Middle frontal gyrus (tissue), 1 donor: ENCODE measurements around the gene SLC2A9.
A peak's percentile ranks its signal among the peaks of the same experiment; 100 is the strongest.

Experiments
- DNase-seq: peaks from one replicate; pipeline ENCODE4 v3.0.0-alpha.2; 2015; ENCODE audit warnings: low spot score; ENCODE audit errors: extremely low spot score

Gene SLC2A9

DNA sequence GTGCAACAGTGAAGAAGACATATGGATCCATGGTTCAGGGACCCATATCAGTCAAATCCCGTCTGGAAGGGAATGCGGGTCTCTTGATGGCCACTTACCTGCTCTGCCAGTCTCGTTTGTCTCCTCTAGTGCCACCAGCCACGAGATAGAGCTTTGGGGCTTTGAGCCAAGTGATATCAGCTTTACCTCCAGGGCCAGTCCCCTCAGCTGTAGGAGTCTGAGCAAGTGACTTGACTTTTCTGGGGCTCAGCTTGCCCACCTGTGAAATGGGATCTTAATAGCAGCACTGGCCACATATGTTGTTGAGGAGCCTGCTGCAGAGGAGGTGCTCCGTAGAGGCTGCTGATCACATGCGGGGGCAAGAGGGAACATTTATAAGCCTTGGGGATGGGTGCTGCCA lies 1.2 kb downstream of the SLC2A9 start:
- no peak for DNase-seq

DNA sequence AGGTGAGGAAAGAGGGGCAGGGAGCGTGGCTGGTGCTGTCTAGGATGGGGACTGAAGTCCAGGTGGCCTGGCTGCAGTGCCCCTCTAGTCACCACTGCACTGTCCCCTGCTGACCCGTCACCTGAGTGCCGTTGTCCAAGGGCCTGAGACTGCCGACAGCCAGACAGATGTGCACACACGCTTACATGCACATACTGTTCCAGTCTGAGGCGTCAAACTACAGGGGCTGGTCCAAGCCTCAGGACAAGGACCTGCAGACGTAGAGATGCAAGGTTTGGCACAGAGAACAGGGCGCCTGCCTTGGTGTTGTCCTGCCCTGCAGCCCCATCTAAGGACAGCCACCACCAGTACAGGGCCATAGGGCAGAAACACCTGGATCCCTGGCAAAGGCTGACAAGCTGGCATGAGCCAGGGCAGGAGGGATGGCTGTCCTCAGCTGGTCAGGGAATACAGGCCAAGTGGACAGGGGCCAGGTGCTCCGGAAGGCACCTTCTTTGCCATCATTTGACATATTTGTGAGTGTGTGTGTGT lies 1.7 kb downstream of the SLC2A9 start:
- DNase-seq = no peak

DNA sequence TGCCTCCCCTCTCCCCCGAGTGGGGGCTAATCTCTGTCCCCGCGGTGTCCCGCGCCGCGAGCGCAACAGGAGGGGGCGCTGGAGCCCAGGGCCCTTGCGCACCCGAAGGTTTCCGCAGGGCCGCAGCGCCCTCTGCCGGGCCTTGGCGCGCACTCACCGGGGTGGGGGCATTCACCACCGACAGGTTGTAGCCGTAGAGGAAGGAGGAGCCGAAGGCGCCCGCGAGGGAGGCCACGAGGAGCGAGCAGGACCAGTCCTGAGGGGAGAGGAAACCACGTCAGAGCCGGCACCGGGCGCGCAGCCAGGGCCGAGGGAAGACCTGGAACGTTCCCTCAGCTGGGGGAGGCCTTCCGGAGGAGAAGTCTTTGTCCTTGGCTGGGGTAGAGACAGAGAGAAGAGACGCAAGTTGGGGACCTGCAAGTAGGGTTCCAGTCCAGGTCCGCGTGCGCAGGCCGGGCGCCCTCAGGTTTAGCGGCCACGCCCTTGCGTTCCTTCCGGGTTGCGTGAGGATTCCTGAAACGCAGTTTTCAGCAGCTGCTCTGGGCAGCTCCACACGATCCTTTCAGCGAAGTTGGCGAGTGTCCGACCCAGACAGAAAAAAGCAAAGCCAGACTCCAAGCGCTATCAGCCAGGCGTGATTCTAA lies 2.4 kb downstream of the SLC2A9 start:
- DNase-seq = peak; percentile 89

DNA sequence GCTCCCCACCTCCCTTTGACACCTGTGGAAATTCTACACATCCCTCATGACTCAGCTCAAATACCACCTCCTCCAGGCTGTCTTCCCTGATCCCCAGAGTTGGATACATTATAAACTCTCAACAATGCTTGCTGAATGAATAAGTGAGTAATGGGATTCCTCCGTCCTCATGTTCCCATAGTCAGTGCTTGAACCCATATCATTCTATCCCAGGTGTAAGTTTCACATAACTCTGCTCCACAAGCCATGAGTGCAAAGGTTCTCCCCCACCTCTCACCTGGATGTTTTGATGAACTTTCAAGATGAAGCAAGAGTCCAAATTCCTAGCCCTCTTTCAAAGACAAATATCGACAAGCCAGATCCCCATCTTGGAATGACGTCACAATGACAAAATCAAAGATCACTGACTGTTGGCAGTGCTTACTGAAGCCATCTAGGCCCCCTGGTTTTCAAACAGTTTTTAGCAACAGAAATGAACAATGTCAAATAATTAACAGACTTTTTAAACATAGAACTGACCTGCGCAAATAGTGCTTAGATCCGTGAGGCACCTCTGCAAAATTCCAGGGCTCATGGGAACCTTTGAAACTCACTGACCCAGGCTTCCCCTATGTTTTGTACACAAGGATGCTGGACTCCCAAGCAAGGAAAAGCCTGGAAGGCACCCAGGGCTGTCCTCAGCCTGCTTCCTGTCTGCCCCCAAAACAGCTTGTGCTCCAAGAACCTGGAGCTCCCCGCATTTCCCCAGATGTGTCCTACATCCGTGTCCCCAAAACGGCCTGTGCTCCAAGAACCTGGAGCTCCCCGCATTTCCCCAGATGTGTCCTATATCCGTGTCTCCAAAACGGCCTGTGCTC lies 4.0 kb downstream of the SLC2A9 start:
- no peak for DNase-seq

DNA sequence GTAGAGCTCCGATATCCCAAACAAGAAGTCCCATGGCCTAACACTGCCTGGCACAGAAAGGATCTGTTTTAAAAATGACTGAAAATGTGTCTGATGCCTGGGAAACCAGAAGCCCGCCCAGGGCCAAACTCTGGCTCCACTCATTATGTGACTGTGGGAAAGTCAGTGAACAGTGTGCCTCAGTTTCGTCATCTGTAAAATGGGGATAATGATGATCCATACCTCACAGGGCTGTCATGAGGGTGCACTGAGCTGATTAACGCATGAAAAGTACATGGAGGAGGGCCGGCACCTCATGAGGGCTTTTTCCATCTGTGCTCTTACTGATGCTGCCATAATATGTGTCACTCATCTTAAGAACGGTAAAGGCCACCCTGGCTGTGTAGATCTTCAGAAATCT lies 5.1 kb downstream of the SLC2A9 start:
- DNase-seq = no peak

DNA sequence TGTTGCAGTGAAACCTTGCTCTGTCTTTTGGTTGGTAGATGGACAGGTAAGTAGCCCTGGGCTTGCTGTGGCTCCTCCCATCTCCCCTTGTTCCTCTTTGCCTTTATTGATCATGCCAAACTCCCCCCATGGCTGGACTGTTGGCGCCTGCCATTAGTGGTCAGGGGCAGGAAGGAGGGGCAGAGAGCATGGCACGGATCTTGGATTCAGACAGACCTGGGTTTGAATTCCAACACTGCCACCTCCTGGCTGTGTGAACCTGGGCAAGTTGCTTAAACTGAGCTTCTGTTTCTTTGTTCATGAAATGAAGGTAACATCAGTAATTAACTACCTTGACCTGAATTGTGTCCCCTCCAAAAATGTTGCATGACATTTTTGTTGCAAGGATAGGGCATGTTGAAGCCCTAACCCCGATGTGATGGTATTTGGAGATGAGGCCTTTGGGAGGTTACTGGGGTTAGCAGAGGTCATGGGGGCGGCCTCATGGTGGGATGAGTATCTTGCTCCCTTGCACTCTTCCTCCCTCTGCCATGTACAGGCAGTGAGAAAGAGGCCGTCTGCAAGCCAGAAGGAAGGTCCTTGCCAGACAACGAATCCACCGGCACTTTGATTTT lies 6.0 kb downstream of the SLC2A9 start:
- no peak for DNase-seq

DNA sequence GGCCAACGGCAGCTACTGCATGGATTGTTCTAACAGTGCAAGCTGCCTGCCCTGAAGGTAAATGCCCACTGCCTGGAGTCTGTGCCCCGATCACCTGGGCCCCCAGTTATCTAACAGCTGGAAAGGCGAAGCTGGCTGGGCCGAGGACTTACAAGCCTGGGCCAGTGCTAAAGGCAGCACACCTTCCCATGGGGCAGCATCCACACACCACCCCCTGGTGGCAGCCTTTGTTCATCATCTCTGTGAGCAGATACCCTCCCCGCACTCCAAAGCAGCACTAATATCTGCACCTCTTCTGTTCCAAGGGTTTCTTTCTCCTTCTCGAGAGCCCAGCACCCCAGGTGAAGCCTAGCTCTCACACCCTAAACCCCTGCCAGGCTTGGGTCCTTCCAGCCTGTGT lies 7.6 kb downstream of the SLC2A9 start:
- no peak for DNase-seq

DNA sequence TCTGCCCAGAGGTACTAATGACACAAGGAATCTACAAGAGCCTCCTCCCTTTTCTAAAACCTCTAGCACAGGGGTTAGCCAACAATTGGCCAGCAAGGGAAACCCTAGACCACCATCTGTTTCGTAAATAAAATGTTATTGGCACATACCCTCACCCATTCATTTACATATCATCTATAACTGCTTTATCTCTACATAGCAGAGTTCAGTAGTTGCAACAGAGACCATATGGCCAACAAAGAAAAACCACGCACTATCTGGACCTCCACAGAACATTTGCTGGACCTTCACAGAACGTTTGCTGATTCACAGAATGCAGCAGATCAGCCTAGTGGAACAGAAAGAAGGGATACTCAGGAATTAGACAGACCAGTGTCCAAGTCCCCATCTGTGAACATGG lies 9.4 kb downstream of the SLC2A9 start:
- DNase-seq = no peak

DNA sequence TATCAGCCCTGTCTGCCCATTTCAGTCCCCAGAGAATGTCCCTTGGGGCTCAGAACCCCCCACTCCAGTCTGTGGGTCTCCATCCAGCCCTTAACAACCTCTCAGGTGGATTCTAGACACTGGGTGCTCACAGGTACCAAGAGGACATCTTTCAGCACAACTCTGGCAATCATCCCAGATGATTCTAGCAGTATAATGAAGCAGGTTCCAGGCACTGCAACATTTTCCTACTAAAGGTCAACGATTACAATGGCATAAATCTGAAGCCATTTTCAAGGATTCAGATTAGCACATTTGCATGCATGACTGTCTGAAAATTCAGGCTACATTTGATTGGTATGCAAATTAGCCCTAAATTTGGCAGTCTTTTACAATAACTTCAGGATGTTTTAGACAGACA lies 10.0 kb downstream of the SLC2A9 start:
- no peak for DNase-seq

DNA sequence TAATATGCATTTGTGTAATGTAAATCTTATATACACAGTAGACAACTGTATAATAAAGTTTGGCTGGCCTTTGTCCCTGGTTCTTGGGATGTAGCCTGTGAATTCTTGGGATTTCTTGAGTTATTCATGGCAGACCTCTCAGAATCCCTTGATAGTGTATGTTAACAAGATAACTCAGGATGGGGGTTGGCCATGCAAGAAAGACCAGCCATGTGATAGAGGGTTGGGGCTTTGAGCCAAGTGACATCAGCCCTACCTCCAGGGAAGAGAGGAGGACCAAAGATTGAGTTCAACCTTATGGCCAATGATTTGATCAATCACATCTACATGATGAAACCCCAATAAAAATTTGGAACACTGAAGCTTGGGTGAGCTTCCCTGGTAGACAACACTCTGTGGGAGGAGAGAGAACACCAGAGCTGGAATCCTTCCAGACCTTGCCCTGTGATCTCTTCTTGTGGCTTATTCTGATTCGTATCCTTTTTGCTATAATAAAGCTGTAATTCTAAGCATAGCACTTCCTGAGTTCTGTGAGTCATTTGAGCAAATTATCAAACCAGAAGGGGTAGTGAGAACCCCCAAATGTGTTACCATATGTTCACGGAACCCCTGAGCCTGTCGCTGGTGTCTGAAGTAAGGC lies 11.3 kb downstream of the SLC2A9 start:
- DNase-seq = no peak

DNA sequence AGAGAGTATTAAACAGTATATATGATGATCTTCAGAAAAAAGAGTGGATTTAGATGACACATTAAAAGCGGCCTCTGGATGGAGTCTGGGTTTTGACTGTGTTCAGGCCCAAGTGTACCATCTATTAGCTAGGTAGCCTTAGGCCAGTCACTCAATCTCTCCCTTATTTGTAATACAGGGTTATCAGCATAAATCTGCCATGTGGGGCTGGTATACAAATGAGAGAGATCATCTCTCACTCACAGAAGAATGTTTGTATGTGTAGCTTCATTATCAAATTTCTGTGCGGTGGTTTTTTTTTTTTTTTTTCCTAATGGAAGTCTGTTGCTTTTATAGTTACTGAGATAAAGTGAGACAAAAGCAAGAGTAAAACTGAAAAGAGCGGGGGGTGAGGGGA lies 12.7 kb downstream of the SLC2A9 start:
- no peak for DNase-seq

DNA sequence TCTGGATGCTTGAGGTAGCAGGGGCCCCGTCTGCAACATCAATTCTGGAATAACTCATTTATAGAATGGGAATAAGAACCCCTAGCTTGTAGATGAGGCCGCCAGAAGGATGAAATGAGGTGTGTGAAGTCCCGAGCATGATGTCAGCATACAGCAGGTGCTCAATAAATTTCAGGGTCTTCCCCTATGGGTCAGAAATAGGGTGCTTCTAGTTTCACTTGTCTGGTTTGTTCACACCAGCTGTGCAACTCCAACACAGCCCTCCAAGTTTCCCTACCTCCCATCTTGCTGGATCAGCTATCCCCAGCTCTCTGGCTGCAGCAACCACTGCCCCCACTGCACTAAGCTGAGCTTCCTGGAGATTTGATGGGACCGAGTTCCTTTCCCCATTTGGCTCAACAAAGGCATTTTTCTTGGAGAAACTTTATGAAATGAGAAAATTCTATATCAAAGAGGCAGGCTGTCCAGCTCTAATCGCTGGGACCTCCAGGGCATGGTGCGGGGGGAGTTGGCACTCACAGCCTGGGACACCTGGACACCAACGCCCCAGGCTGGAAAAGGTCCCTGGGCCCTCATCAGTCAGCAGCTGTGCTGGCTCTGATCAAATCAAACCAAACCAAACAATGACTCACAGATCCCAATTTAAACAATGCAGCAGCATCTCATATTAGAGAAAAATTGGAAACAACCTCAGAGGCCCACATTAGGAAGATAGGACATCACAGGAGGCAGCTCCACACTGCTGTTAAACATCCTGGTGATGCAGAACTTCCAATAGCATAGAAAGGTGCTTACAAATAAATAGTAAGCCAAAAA lies 13.3 kb downstream of the SLC2A9 start:
- DNase-seq = no peak

DNA sequence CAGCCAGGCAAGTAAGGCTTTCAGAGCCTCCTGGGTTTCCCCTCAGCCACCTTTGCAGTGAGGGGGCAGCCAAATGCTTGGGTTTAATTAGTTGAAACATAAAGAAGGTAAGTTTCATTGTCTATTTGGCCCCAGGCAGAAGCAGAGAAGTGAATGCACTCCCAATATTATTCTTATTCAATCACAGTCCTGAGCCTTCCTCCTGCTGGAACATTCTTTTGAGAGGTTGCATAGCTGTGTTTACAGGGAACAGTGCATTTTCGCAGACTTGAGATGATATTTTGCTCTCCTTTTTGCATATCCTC lies 13.9 kb downstream of the SLC2A9 start:
- DNase-seq = no peak

DNA sequence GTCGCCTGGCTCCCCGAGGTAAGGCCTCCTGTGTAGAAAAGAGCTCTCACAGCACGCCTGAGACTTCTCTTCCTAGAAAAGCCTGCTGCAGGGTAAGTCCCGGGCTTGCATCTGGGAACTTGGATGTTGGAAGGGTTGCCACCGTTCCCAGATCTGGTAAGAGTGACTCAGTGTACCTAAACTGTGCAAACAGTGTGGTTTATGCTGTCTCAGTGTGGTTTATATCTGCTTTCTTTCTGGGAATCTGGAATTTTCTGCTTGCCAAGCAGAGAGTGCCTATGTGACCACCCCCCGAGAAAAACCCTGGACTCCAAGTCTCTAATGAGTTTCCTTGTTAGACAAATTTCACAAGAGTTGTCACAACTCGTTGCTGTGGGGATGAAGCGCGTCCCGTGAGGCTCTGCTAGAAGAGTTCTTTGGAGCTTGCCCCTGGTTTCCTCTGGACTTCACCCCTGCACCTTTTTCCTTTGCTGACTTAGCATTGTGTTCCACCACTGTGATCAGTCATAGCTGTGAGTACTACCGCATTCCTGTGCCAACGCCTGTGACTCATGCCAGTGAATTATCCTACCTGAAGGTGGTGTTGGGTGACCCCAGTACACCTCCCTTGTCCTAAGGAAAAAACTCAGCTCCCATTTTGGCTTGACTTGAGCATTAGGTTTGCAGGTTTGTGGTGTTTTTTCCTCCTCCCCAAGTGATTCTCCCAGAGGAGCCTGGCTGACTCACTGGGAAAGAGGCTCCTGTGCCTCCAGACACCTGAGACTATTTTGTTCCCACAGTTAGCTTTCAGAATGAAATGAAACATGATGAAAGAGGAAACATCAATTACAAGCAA lies 14.5 kb downstream of the SLC2A9 start:
- no peak for DNase-seq

DNA sequence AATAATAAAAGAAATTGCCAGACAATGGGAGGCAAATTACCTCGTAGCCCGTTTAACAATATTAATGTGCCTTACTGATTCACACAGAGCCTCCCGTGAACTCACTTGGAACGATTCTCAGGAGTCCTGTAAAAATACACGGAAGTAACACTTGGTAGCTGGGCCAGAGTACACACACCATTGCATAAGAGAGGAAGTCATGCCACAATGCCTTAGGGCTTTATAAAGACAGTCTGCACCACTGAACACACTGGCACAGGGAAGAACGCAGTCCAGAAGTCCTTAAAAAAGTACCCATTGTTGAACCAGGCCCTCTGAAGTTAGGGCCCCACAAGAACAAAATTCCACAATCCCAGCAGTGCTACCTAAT lies 15.1 kb downstream of the SLC2A9 start:
- no peak for DNase-seq

DNA sequence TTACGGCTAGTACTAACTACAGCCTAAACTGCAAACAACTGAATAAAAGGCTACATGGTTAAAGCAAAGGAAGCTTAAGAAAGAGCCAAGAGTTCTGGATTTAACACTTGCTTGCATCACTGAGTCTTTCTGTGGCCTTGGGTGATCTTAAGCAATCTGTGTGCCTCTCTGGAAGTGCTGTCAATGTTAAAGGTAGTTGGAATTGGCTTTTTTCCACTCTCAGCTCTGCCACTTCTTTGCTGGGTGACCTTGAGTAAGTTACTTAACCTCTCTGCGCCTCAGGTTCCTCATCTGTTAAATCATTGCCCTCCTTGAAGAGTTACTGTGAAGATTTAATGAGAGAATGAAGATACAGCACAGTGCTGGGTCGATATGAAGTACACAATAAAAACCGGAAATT lies 15.7 kb downstream of the SLC2A9 start:
- no peak for DNase-seq

DNA sequence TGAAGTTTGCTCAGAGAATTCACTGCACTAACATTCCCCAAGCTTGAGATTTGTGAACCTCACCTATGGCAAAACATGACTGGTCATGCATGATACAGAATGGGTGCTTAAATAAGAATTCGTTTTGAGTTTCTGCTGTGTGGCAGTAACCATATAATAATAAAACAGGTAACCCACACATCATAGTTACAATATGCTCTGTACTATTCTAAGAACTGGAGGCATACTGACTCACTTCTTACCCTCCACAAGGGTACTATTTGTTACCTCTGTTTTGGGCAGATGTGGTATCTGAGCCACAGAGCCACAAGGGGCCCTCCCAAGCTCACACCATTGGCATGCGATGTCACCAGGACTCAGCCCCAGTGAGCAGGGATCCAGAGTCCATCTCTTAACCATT lies 17.6 kb downstream of the SLC2A9 start:
- DNase-seq = no peak

DNA sequence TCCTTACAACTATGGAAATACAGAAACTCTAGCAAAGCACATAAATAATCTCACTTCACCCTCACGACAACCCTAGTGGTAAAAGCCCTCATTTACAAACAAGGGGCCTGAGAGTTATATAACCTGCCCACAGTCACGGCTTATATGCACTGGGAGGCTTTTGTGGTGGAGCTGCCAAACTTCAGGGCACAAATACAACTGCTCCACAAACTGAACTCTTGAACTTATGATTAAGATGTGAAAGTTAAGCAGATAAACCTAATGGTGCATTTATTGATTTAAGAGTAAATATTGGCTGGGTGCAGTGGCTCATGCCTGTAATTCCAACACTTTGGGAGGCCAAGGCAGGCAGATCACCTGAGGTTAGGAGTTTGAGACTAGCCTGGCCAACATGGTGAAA lies 19.0 kb downstream of the SLC2A9 start:
- no peak for DNase-seq

DNA sequence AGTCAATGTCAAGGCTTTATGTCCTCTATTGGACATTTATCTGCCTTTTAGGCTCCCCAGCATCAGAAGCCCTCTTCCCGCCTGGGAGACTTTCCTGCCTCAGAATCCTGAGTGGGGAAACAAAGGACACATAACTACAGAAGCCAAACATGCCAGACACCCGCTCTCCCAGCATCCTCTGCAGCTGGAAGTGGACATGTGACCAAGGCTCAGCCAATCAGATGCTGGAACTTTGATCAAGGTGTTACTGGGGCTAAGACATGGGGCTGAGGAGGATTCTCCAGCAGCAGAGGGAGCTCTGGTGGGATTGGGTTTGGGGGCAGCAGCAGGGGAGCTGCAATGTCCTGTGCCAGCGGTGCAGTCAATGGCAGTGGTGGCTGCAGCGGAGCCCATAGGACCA lies 19.5 kb downstream of the SLC2A9 start:
- DNase-seq = no peak

DNA sequence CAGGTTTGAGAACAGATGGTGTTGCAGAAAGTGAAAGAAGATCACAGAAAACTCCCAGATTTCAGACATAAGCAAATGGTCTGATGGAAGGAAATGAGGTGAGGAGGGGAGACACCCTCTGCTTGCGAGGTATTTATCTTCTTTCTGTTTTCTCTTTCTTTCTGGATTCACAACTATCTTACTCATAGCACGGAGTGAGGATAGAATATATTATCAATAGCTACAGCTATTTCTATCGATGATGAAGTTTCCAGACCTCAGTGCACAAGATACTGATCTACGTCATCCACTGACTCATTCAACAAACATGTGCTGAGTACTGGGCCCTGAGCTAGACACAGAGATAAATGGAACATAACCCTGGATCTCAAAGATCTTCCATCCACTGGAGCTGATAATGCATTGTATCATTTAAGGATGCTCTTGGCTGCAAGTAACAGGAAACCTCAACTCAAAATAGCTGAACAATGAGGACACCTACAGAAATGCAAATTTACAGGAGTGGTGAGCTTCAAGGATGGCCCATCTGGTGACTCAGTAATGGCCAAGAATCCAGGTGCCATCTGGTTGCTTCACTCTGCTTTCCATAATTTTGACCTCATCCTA lies 21.2 kb downstream of the SLC2A9 start:
- DNase-seq = no peak
